SK-N-DZ (cell line): ENCODE data around the gene NRP2. TPM values are rescaled to one million over a fixed set of nuclear protein-coding genes. Genes with fewer than 3 reads are reported as not detected.

Experiments
- DNase-seq: peaks from one replicate; pipeline ENCODE4 v3.0.0-alpha.2; 2015; ENCODE audit warnings: low spot score
- polyA plus RNA-seq, 2 experiments: library from polyadenylated mRNA; depleted of rRNA; stranded (reverse); fragments of >200 nt; gene quantifications; 2 replicates each; pipeline ENCODE4 v1.2.3, GENCODE V29; 2014

The NRP2 gene
- 47.9 and 51.4 TPM in 2 replicates for polyA plus RNA-seq (2014; cell fraction: cytosol; rRNA removed)
- polyA plus RNA-seq (2014; cell fraction: nucleus; rRNA removed), result 28.9 and 30.8 TPM in 2 replicates

GRCh38 chr2:205682239-205682970 lies at the start of gene NRP2:
NRP2 (plus strand) TSS chr2:205682501; CDS start chr2:205683291, 790 bp downstream.
- peak; percentile 92 for DNase-seq

- DNase-seq, result no peak
Observed at GRCh38 chr2:205633994-205634393, 48.3 kb upstream of the NRP2 start.

- DNase-seq, result no peak
Observed at GRCh38 chr2:205636549-205637319, 45.6 kb upstream of the NRP2 start.

GRCh38 chr2:205637320-205637602 lies 45.0 kb upstream of the NRP2 start:
- no peak for DNase-seq

GRCh38 chr2:205637779-205638503 lies 44.4 kb upstream of the NRP2 start:
- DNase-seq, result no peak

- DNase-seq, result no peak
Observed at GRCh38 chr2:205640716-205641115, 41.6 kb upstream of the NRP2 start.

- no peak for DNase-seq
Observed at GRCh38 chr2:205642599-205643356, 39.5 kb upstream of the NRP2 start.

- DNase-seq, result no peak
Observed at GRCh38 chr2:205643391-205643885, 38.9 kb upstream of the NRP2 start.

- DNase-seq, result no peak
Observed at GRCh38 chr2:205644018-205644417, 38.3 kb upstream of the NRP2 start.

GRCh38 chr2:205646680-205647079 lies 35.6 kb upstream of the NRP2 start:
- no peak for DNase-seq

GRCh38 chr2:205650450-205650849 lies 31.9 kb upstream of the NRP2 start:
- DNase-seq, result no peak

GRCh38 chr2:205650931-205651330 lies 31.4 kb upstream of the NRP2 start:
- no peak for DNase-seq

GRCh38 chr2:205651719-205652118 lies 30.6 kb upstream of the NRP2 start:
- no peak for DNase-seq

- DNase-seq, result no peak
Observed at GRCh38 chr2:205654878-205655605, 27.3 kb upstream of the NRP2 start.

- DNase-seq, result no peak
Observed at GRCh38 chr2:205655779-205656456, 26.4 kb upstream of the NRP2 start.

GRCh38 chr2:205656461-205656860 lies 25.8 kb upstream of the NRP2 start:
- DNase-seq, result no peak

- no peak for DNase-seq
Observed at GRCh38 chr2:205656941-205657340, 25.4 kb upstream of the NRP2 start.

GRCh38 chr2:205657579-205657978 lies 24.7 kb upstream of the NRP2 start:
- DNase-seq, result no peak

GRCh38 chr2:205658068-205658467 lies 24.2 kb upstream of the NRP2 start:
- no peak for DNase-seq

GRCh38 chr2:205658572-205658971 lies 23.7 kb upstream of the NRP2 start:
- DNase-seq, result no peak
